ENCODE data around the gene KRT2.
"Not testable (repeated sequence)": the region's sequence is repeated elsewhere in the genome, so short reads cannot be mapped to it uniquely, and the experiment has no call there.

KRT2 gene

DNA sequence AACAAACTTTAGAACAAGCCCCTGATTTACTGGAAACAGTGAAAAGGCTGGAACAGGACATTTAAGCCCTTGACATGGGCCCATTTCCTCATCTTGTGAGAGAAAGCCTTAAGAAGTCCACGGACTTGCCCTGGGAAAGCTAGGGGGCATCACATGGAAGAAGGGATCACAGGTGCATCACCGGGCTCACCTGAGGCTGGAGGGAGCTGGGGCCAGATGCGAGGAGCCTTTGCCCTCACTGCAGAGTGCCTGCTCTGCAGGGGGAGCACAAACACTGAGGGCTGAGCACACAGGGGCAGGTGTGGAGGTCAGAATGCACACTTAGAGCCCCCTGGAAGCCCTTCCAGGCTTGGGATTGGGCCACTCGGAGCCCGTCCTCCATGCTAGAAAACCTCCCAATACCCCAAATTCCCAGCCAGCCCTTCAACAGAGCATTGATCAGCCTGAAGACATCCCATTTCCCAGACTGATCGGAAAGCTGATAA, 33.4 kb upstream of the KRT2 start:
- DNase-seq (ENCODE audit: low read depth in 2 of 2), result no peak

DNA sequence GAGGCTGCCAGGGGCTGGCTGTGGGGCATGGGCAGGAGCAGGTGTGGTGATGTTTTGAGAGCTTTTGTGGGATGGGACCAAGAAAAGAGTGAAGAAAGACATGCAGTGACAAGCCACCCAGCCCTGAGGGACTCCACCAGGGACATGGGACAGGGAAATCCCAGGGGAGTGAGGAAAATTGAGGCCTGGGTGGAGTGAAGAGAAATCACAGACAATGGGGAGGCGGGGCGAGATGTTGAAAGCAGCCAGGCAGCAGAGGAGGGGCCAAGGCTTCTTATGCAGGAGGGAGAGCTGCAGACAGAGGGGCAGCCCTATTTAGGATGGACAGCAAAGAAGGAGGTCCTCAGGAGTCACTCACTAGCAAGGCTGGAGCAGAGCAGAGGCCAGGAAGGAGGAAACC, 32.4 kb upstream of the KRT2 start:
- no peak for DNase-seq (ENCODE audit: low read depth in 2 of 2)

DNA sequence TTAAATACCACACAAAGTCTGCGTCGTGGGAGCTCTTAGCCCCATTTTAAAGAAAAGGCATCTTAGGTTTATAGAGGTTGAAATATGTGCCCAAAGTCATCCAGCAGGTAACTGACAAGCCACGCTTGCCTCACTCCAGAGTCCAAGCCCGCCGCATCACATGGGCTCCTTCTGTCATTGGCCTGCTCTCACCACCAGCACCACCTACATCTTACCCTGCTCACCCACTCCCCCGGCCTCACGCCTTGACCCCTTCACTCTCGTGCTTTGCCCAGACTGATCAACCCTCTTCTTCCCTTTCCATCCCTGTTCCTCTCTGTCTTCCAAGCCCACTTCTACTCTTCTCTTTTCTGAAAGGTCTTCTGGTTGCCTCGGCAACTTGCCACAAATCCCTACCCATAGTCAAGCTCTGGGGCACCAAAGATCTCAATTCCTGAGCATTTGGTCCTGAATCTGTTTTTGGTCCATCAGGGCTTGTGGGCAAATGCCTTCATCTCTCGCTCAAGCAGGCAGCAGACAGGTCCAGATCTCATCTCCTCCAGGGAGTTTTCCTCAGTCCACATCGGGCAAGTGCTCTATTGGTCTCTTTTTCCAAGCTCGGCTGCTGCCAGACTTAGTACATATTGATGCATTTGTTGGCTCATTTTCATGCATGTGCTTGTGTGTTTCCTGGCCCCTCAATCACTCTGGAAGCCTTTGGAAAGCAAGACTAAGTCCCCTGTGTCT, 31.7 kb upstream of the KRT2 start:
- no peak for DNase-seq (ENCODE audit: low read depth in 2 of 2)

DNA sequence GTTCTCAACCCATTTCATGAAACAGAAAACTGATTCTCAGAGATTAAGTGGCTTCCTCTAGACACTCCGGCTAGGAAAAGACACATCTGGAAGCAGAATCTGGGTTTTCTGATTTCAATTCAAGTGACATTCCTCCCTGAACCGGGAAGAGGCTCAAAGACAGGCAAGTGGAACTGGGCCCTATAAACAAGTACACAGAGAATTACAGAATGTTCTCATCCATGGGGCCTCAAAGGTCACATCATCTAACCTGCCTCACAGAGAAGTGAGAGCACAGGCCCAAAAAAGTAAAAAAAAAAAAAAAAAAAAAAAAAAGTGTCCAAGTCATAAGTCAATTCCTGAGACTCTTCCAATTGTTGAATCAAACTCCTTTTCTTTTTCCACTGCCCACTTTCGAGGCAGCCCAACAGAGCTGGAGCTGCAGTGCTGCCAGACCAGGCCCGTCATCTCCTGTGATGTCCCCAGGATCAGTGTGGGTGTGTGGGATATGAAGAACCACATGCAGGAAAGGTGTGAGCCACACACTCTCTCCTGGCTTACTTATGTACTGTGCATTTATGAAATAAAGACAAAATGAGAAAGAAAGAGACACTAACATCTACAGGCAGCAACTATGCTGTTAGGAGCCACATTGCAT, 31.0 kb upstream of the KRT2 start:
- DNase-seq (ENCODE audit: low read depth in 2 of 2), result no peak

DNA sequence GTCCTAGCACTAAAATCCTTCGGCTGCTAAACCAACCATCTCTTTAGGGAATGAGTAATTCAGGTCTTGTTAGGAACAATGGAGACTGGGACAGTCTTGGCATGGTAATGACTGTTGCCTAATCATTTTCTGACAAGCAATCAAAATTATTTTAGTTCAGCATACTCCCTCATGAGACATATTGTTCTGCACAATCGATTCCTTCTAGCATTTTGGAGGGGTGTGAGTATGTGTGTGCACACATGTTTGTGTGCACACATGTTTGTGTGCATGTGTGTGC, 30.3 kb upstream of the KRT2 start:
- no peak for DNase-seq (ENCODE audit: low read depth in 2 of 2)

DNA sequence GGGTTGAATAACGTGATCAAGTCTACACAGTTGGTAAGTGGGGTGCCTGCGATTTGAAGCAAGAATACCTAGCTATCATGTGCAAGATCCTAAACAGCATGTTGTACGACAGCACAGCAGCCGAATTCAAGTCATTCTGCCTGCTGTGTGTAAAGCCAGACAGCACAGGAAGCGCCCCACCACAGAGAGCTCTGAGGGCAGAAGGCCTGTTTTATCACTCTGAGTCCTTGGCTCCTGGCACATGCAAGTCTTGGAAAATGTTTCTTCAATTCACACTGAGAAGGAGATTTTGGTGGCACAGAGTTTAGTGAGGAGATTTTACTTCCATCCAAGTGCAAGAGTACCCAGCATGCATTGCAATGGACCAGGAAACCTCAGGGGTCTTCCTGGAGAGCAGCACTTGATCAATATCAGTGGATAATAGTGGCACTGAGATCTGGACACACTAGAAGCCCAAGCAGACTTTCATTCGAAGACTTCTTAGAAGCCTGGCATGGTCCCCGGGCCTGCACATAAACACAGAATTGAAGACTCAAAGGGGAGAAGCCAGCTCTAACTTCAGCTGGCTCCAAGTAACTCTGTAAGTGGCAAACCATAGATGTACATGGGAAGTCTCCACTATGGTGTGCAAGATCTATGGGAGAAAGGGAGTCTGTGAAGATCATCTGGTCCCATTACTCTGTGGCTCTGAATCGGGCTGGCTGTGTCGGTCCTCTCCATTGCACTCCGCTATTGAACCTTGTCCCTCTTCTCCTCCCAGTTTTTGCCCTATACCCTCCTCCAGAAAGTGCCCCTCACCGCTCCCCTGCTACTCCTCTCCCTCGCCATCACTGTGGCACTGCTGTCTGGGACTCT, 29.7 kb upstream of the KRT2 start:
- DNase-seq (ENCODE audit: low read depth in 2 of 2), result no peak

DNA sequence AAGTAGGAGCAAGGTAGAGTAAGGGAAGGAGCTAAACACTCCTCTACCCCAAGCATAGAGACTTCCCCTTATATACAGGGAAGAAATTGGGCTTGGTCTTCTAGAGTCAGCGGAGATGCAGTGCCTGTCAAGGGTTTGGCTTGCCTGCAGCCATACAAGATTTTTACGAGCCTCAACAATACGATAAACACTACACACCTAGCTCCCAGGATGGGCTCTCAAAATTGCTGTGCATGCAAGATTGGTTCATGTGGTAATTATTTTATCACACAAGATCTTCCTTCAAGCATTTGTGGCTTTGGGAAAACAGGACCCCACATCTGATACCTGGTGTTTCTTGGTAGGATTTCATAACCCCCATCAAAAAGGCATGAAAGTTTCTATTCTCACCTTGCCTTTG, 28.4 kb upstream of the KRT2 start, which contains the start of gene KRT1:
Gene KRT1, minus strand, starts transcription at position 45 of the 400 bp plus-strand sequence. CDS start 59 bp downstream, outside the sequence.
- DNase-seq (ENCODE audit: low read depth in 2 of 2), result no peak

DNA sequence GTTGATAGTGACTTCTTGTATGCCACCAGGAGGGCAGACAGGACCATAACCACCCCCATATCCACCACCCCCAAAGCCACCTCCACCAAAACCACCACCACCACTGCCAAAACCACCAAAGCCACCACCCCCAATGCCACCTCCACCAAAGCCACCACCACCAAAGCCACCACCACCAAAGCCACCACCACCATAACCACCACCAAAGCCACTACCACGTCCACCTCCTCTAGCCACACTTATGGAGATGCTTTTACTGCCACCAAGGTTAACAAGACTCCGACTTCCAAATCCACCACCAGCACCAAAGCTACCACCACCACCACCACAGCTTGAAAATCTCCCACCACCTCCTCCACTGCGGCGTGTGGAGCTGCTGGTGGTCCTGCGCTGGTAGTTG, 27.9 kb upstream of the KRT2 start:
- no peak for DNase-seq (ENCODE audit: low read depth in 2 of 2)

DNA sequence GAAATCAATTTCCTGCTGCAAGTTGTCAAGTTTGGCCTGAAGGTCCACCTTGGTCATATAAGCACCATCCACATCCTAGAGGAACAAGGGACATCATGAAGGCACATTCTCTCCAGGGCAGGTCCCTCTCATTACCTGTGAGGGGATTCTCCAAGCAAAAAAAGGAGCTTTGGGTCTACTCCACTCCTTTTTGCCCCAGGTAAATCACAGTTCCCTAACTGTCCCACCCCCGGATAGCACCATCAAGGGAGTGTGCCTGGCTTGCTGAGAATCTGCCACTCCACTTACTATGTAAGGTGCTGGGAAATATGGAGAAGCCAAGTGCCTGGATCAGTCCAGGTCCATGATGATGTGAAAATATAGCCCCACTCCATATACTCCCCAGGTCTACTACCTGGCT, 25.7 kb upstream of the KRT2 start:
- DNase-seq (ENCODE audit: low read depth in 2 of 2), result no peak

DNA sequence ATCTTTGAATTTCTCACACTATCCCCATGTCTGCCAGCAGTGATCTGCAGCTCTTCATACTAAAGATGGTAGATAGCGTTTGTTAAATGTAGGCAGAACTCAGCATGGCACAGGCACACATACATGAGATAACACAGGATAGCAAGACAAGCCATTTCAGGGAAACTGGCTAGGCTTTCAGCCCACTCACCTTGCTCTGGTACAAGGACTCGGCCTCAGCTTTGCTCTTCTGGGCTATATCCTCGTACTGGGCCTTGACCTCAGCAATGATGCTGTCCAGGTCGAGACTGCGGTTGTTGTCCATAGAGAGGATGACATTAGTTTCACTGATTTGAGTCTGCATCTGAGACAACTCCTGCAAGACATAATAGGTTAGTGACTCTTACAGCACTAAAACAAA, 25.1 kb upstream of the KRT2 start:
- no peak for DNase-seq (ENCODE audit: low read depth in 2 of 2)

DNA sequence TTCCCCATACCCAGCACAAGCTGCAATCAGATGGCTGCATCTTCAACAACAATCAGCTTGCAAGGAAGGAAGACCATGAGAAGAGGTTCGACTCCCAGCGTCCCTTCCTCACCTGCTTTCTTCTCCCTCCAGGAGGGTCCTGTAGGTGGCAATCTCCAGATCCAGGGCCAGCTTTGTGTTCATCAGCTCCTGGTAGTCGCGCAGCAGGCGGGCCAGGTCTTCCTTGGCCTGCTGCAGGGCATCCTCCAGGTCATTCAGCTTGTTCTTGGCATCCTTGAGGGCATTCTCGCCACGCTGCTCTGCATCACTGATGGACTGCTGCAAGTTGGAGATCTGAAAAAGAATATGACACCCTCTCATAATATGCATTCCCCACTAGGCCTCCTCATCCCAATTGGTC, 24.2 kb upstream of the KRT2 start:
- no peak for DNase-seq (ENCODE audit: low read depth in 2 of 2)

DNA sequence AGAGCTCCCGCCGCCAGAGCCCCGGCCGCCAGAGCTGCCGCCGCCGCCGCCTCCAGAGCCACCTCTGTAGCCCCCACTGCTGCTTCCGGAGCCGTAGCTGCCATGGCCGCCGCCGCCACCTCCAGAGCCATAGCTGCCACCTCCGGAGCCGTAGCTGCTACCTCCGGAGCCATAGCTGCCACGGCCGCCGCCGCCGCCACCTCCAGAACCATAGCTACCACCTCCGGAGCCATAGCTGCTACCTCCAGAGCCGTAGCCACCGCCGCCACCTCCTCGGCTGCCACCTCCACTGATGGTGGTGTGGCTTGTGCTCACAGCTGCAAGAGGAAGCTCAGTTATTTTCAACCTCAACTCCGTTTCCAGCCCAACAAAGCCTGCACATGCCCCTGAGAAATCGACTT, 23.3 kb upstream of the KRT2 start:
- DNase-seq (ENCODE audit: low read depth in 2 of 2), result no peak

DNA sequence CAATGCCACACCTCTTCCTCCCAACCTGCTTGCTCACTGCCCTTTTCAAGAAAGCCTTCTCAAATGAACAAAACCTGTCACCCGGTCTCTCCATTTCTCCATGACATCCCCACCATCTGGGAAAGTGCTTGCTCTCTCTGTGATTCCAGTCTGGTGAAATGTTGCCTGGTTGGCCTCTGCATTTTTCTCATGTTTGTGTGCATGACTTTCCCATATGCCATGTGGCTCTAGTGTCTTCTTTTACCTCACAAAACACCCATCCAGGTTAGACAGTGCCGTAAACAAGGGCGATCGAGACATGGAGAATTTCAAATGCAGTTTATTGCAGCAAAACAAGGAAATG, 22.4 kb upstream of the KRT2 start:
- DNase-seq (ENCODE audit: low read depth in 2 of 2), result no peak

DNA sequence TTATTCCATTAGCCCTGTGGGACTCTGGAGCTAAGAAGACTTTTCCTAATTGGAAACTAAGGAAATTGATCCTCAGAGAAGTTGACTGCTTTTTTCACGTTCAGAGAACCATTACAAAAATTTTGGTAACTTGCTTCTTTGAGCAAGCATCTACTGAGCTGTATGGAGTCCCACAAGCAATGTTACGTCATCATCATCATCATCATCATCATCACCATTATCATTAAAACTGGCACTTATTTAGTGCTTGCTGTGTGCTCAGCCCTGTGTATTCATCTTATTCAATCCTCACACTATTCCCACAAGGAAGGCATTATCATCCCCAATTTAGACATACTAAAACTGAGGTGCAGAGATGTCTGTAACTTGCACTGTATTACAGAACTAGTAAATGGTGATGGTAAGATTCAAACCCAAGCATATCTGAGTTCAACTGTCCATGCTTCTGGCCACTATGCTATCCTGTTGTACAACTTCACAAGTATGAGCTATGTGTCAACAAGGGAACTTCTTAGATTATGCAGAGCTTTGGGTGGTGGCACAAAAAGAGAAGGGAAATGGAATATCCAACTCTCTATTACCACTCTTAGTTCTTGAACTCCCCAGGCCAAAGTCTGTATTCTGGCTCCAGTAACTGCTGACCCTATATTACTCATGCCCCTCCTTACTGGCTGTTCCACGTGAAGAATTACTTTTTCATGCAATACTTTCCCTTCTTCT, 21.9 kb upstream of the KRT2 start:
- no peak for DNase-seq (ENCODE audit: low read depth in 2 of 2)

DNA sequence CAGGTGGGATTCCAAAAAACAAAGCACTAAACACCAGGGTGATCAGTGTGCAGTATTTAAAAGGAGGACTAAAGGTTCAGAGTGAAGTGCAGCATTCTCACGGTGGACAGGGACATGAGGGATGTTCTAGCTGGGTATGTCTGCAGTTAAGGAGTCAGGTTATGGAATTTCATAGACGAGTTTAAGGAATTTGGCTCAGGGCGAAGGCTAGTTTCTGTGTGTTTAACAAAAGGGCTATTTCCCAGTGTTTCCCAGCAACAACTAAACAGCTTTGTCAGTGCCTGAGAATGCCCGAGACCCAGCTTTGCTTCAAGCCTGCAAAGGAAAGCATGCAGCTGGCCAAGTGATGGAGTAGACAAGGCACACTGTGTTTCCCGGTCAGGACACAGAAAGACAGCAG, 21.2 kb upstream of the KRT2 start:
- no peak for DNase-seq (ENCODE audit: low read depth in 2 of 2)

DNA sequence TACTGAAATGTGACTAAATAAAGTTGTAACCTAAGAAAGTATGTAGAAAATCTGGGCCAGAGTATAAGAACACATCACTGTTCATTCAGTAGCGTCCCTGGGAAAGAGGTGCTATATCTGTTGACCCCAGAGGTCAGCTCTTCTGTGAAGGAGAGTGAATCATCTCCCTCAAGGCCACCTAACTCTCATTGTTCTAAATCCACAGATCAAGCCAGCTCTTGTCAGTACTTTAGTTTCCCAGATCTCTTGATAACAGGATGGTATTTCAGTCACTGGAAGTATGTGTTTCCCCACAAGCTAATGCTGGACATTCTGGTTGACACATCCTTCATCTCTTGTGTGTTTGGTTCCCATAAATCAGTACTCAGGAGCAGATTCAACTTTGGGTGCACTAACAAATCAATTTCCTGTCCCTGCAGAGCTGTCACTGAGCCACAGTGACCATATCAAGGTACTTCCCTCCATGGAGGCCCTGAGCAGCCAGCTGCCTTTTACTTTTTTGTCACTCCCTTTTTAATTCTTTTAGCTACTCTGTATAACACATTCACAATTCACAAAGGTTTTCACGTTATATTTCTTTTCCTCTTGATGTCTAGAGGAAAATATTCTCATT, 20.4 kb upstream of the KRT2 start:
- no peak for DNase-seq (ENCODE audit: low read depth in 2 of 2)

DNA sequence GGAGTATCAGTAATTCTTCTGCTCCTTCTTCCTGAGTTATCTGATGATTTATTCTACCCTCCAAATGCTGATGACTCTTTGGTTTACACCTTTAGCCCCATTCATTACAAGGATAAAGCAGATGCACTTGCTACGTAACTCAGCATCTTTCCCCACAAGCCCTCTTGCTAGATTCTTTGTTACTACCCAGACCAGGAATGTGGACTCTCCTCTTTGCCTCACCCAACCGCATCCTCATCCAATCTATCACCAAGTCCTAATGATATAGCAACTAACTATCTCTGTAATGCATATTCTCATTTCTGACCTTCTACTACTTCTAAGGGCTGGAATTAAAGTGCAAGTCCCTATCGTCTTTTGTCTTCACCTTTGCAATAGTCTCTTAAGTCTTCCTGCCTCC, 18.9 kb upstream of the KRT2 start:
- no peak for DNase-seq (ENCODE audit: low read depth in 2 of 2)

DNA sequence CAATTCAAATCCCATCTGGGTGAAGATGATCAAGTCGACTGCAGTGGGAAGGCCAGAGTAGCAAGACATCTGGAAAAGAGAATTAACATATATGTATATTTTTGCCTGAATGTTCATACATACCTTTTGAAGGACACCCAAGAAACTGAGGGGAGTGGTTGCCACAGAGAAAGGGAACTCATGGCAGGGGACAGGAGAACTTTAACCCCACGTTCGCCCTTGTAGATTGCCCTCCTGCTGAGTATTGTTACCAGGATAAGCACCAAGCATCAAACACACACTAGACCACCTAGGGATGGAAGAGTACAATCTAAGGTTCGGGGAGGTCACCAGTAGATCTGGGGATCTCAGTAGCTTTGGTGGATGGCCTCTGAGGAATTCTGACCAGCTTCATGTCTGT, 18.5 kb upstream of the KRT2 start:
- no peak for DNase-seq (ENCODE audit: low read depth in 2 of 2)

DNA sequence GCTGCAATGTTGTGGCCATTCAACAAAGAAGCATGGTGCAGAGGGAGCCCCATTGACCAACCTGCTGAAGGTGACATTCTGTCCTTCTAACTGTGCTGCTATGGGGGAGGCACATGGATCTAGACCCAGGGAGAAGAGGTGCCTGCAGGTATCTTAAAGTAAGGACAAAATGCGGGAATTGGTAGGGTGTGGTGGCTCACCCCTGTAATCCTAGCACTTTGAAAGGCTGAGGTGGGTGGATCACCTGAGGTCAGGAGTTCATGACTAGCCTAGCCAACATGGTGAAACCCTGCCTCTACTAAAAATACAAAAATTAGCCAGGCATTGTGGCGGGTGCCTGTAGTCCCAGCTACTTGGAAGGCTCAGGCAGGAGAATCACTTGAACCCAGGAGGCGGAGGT, 17.9 kb upstream of the KRT2 start:
- not testable (repeated sequence) for DNase-seq (ENCODE audit: low read depth in 2 of 2)

DNA sequence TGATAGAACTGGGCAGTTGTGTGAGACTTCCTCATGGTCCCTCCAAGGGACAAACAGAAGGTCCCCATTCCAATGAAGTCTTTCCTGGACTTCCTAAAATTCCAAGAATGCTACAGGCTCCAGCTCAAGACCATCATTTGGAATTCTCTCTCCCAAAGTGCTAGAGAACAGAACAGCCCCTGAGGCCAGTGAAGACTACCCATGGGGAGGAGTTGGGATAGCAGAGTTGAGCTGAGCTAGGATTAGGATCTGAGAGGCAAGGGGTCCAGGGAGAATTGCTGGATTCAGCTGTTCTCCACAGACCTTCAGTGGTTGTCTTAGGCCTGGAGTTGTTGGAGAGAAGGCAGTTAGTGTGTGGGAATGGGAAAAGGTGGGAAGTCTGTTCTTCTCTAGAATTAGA, 17.4 kb upstream of the KRT2 start:
- no peak for DNase-seq (ENCODE audit: low read depth in 2 of 2)

DNA sequence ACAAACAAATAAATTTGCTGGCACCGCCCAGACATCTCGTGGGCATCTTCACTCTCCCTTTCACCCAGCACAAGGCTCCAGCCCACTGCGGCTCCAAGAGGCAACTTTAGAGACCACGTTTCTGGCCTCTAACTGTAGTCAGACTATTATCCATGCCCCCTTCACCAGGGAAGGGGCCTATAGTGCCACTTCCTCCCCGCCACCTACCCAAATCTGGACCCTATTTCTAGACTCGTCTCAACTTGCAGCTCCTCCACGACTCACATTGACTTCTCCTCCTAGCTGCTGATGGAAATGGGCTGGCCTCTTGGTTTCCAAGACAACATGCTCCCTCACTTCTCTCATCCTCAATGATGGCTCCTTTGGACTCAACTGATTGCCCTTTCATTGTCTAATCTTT, 15.9 kb upstream of the KRT2 start:
- DNase-seq (ENCODE audit: low read depth in 2 of 2), result no peak

DNA sequence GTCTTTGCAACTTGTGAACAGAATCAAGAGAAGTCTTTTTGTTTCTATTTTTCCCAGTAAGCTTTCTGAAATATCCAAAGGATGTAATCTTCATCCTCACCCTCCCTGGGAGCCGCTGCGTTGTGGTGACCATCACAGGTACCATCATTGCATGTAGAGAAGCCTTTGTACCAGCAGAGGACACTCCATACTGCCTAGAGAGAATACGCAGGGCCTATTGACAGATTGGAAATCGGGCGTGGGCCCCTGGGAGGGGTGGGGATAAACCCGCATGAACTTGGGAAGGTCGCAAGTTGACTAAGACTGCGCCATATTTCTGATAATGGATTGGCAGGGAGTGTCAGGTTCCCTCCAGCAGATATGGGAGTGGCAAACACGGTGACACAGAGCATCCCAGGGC, 15.5 kb upstream of the KRT2 start:
- DNase-seq (ENCODE audit: low read depth in 2 of 2), result no peak

All from stimulated activated CD8-positive, alpha-beta memory T cell treated with anti-CD3 and anti-CD28 coated beads, Interleukin-15, amount 100 ng/mL, for 48 hours (primary cell).